ENCODE results near the gene SPATA20.

- no peak for TF ChIP-seq USF2 (CRISPR knock-in tag; IDR thresholded peaks at IDR 0.05)
- no peak for TF ChIP-seq CREM (CRISPR knock-in tag; IDR thresholded peaks at IDR 0.05)
- TF ChIP-seq CTCF (IDR thresholded peaks at IDR 0.05): no peak
- TF ChIP-seq PRDM15 (CRISPR knock-in tag; IDR thresholded peaks at IDR 0.05): no peak
Measured at GRCh38 chr17:50570528-50570927, 23.6 kb downstream of the SPATA20 start.
